Measurements from ENCODE around the gene ULK4. TPM values are rescaled to one million over a fixed set of nuclear protein-coding genes. Genes with fewer than 3 reads are reported as not detected.

ULK4 gene
- total RNA-seq, 2 experiments from 2014 or later: 6.8 to 6.9 TPM

DNA sequence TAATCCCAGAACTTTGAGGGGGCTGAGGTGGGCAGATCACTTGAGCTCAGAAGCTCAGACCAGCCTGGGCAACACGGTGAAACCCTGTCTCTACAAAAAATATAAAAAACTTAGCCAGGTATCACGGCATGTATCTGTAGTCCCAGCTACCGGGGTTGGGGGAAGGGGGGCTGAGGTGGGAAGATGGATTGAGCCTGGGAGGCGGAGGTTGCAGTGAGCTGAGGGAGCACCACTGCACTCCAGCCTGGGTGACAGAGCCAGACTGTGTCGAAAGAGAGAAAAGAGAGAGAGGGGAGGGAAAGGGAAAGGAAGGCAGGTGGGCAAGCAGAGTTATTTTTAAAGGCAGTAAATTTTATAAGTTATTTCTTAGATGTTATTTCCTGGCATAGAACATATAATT is 368.1 kb downstream of the ULK4 start:
- no peak overlapping the region for H3K4me3 Mint-ChIP-seq
- ATAC-seq (no peak), DNase-seq (no peak)
- intact Hi-C loops (cut with micrococcal nuclease): no loop called here
- no peaks in the 10 kb centered on the region for H3K4me1 Mint-ChIP-seq (ENCODE audit: low read depth)
- H3K27me3 Mint-ChIP-seq: no peaks in the 10 kb centered on the region
- H3K27ac Mint-ChIP-seq: no peak overlapping the region
- ChIA-PET POLR2A (no interaction called here), CTCF (no interaction called here)
- TF ChIP-seq, protein P1, sequence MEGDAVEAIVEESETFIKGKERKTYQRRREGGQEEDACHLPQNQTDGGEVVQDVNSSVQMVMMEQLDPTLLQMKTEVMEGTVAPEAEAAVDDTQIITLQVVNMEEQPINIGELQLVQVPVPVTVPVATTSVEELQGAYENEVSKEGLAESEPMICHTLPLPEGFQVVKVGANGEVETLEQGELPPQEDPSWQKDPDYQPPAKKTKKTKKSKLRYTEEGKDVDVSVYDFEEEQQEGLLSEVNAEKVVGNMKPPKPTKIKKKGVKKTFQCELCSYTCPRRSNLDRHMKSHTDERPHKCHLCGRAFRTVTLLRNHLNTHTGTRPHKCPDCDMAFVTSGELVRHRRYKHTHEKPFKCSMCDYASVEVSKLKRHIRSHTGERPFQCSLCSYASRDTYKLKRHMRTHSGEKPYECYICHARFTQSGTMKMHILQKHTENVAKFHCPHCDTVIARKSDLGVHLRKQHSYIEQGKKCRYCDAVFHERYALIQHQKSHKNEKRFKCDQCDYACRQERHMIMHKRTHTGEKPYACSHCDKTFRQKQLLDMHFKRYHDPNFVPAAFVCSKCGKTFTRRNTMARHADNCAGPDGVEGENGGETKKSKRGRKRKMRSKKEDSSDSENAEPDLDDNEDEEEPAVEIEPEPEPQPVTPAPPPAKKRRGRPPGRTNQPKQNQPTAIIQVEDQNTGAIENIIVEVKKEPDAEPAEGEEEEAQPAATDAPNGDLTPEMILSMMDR (IDR thresholded peaks at IDR 0.05): no peak
- H3K9me3 Mint-ChIP-seq: no peaks in the 10 kb centered on the region
- no peaks in the 10 kb centered on the region for H3K36me3 Mint-ChIP-seq (ENCODE audit: low read depth)

DNA sequence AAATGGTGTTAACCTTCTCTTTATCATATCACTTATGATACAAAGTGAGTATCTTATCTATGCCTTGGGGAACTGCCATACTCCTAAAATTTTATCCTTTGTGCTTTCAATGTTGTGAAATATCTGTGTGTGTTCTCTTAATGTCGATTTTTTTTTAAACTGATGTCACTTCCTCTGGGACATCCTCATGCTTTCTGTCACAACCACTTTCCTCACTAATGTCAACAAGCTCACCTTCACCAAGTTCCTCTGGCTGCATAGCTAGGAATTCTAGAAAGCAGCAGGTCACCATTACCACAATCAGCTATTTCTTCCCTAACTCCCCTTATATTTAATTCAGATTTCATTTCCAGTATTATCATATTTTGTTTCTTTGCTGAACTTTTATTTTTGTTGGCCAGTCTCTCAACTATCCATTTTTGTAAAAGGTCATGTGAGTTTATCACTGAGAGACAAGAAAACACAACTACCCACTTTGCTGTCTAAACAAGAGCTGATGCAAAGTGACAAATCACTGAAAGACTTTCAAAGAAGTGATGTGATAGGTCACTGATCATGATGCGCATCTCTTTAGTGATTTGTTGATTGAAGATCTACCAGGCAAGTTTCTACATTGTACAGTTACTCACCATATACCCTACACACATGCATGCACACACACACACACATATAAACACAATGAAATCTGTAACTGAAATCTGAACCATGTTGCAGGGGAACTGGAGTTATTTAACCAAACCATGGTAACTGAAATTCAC is 369.0 kb downstream of the ULK4 start:
- CTCF ChIA-PET: no interaction called here
- no peak overlapping the region for H3K27ac Mint-ChIP-seq
- intact Hi-C loops (cut with micrococcal nuclease): no loop called here
- no peaks in the 10 kb centered on the region for H3K36me3 Mint-ChIP-seq (ENCODE audit: low read depth)
- H3K4me1 Mint-ChIP-seq (ENCODE audit: low read depth): no peaks in the 10 kb centered on the region
- no peak for DNase-seq
- H3K4me3 Mint-ChIP-seq: no peak overlapping the region
- H3K9me3 Mint-ChIP-seq: no peaks in the 10 kb centered on the region
- POLR2A ChIA-PET: no interaction called here
- TF ChIP-seq, protein P1 (IDR thresholded peaks at IDR 0.05): no peak
- no peaks in the 10 kb centered on the region for H3K27me3 Mint-ChIP-seq
- no peak for ATAC-seq

DNA sequence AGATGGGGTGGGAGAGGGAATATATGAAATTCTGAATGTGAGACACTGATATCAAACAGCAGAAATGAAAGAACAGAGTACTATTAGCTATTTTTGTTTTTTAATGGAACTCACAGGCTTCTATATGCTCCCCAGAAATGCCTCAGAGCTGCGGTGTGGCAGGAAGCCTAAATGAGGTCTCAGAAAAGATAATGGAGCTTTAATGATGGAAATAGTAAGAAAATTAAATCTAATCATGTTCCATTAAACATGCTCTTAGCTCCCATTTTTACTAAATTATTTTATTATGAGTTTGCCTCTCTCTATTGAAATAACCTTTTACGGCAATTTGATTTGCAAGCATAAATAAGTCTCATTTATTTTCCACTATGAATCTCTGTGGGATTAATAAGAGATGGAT is 378.9 kb downstream of the ULK4 start:
- no peaks in the 10 kb centered on the region for H3K9me3 Mint-ChIP-seq
- TF ChIP-seq, protein P1 (IDR thresholded peaks at IDR 0.05): no peak
- no peaks in the 10 kb centered on the region for H3K27me3 Mint-ChIP-seq
- H3K4me1 Mint-ChIP-seq (ENCODE audit: low read depth): no peaks in the 10 kb centered on the region
- DNase-seq (no peak), ATAC-seq (no peak)
- H3K4me3 Mint-ChIP-seq: no peak overlapping the region
- POLR2A ChIA-PET: no interaction called here
- intact Hi-C loops (cut with micrococcal nuclease): no loop called here
- CTCF ChIA-PET: no interaction called here
- no peaks in the 10 kb centered on the region for H3K36me3 Mint-ChIP-seq (ENCODE audit: low read depth)
- no peak overlapping the region for H3K27ac Mint-ChIP-seq

DNA sequence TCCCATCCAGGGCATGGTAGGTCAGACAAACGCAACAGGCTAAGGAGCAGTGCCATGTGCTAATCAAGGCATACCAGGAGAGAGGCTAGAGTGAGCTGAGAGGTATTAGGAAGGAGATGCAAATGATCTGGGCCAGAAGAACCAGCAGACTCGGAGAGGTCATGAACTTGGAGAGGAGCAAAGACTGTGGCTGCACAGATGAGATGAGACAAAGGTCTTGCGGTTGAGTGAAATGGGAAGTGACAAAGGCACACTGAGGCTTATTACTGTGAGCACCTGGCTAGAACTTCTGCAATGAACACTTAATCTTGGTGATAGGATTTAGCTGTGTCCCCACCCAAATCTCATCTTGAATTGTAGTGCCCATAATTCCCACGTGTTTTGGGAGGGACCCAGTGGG is 380.2 kb downstream of the ULK4 start:
- H3K4me1 Mint-ChIP-seq (ENCODE audit: low read depth): no peaks in the 10 kb centered on the region
- ATAC-seq: no peak
- H3K9me3 Mint-ChIP-seq: no peaks in the 10 kb centered on the region
- H3K36me3 Mint-ChIP-seq (ENCODE audit: low read depth): no peaks in the 10 kb centered on the region
- no peak overlapping the region for H3K27ac Mint-ChIP-seq
- POLR2A ChIA-PET: no interaction called here
- intact Hi-C loops (cut with micrococcal nuclease): no loop called here
- TF ChIP-seq, protein P1 (IDR thresholded peaks at IDR 0.05): no peak
- CTCF ChIA-PET: no interaction called here
- no peak overlapping the region for H3K4me3 Mint-ChIP-seq
- H3K27me3 Mint-ChIP-seq: no peaks in the 10 kb centered on the region
- no peak for DNase-seq

DNA sequence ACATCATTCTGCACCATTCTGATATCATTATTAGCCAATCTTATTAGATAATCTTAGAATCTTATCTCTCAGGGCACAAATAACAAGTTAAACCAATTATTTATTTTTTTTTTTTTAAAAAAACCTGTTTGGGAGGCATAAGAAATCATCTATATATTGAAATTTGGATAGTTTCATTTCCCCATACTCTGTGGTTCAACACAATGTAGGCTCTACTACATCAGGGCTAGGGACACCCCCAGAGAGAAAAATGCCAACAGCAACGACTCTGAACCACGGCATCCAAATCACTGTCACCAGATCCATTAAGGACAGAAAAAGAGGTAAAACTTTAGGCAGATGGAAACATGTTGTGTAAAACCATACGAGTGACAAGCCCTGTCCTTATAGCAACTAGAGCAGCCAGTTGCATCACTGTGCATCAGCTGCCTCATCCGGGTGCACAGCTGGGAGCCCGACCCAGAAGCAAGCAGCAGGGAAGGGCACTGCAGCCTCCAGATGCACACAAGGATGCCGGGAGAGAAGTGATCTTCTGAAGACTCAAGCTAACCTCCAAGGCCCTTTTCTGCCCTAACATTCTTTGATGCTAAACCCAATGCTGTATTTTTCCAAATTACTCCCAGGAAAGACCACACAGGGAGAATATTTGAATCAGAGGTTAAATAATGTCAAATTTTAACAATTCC is 381.5 kb downstream of the ULK4 start:
- H3K9me3 Mint-ChIP-seq: no peaks in the 10 kb centered on the region
- H3K27me3 Mint-ChIP-seq: no peaks in the 10 kb centered on the region
- H3K27ac Mint-ChIP-seq: no peak overlapping the region
- DNase-seq (no peak), ATAC-seq (no peak)
- no peaks in the 10 kb centered on the region for H3K36me3 Mint-ChIP-seq (ENCODE audit: low read depth)
- intact Hi-C loops (cut with micrococcal nuclease): no loop called here
- no peaks in the 10 kb centered on the region for H3K4me1 Mint-ChIP-seq (ENCODE audit: low read depth)
- POLR2A ChIA-PET: interaction anchor here (0.6 kb wide), 1 partner anchor 759 kb away, joined by 3 read pairs; no protein-coding TSS in a partner anchor
- CTCF ChIA-PET: no interaction called here
- TF ChIP-seq, protein P1 (IDR thresholded peaks at IDR 0.05): no peak
- H3K4me3 Mint-ChIP-seq: no peak overlapping the region

Measured in activated CD8-positive, alpha-beta T cell treated with anti-CD3 and anti-CD28 coated beads for 36 hours (primary cell).